ENCODE measurements around the gene PTGDR.

PTGDR gene

GRCh38 chr14:52325630-52326029, 58.1 kb downstream of the PTGDR start:
- no peak overlapping the region for H3K4me3 ChIP-seq (ENCODE audit: low read depth, low read length)
- TF ChIP-seq CTCF (IDR thresholded peaks at IDR 0.05; ENCODE audit: insufficient read depth, low read depth, low read length, missing control alignments): no peak
- DNase-seq (ENCODE audit: low read depth): no peak

Data from GM12865 (cell line).